HG02678 (cell line): Measurements from ENCODE around the gene SHANK3.
A peak's percentile ranks its signal among the peaks of the same experiment; 100 is the strongest.
"Not testable (repeated sequence)": the region's sequence is repeated elsewhere in the genome, so short reads cannot be mapped to it uniquely, and the experiment has no call there.

Experiments used
- ATAC-seq: cut with Tn5 transposase; IDR thresholded peaks from one replicate; pipeline ENCODE4 v1.9.1; 2021; ENCODE audit warnings: mild to moderate bottlenecking, moderate library complexity; ENCODE audit not compliant: unreplicated experiment

SHANK3 gene

GRCh38 chr22:50672471-50673230, at the start of gene SHANK3:
Gene SHANK3, plus strand, starts transcription at chr22:50672823.
- ATAC-seq = no peak

- no peak for ATAC-seq
Observed at GRCh38 chr22:50624347-50625130, 48.1 kb upstream of the SHANK3 start.

GRCh38 chr22:50625131-50625567, 47.5 kb upstream of the SHANK3 start:
- no peak for ATAC-seq

GRCh38 chr22:50625568-50626313, 46.9 kb upstream of the SHANK3 start:
- no peak for ATAC-seq

- no peak for ATAC-seq
Observed at GRCh38 chr22:50626314-50626849, 46.2 kb upstream of the SHANK3 start.

GRCh38 chr22:50626850-50627641, 45.6 kb upstream of the SHANK3 start:
- ATAC-seq = no peak

- peak; percentile 81 for ATAC-seq
Observed at GRCh38 chr22:50627642-50628542, 44.7 kb upstream of the SHANK3 start, which contains the start of gene ARSA. Gene ARSA, minus strand, starts transcription at chr22:50628152. Its CDS starts 373 bp downstream, at chr22:50627779.

- ATAC-seq = no peak
Observed at GRCh38 chr22:50628543-50629134, 44.0 kb upstream of the SHANK3 start.

GRCh38 chr22:50630376-50630775, 42.2 kb upstream of the SHANK3 start:
- ATAC-seq = no peak

GRCh38 chr22:50633086-50633485, 39.5 kb upstream of the SHANK3 start:
- no peak for ATAC-seq

GRCh38 chr22:50633771-50634170, 38.9 kb upstream of the SHANK3 start:
- ATAC-seq = no peak

GRCh38 chr22:50635591-50635990, 37.0 kb upstream of the SHANK3 start:
- ATAC-seq = no peak

GRCh38 chr22:50640296-50640695, 32.3 kb upstream of the SHANK3 start:
- not testable (repeated sequence) for ATAC-seq

GRCh38 chr22:50640857-50641647, 31.6 kb upstream of the SHANK3 start:
- ATAC-seq = no peak

- ATAC-seq = no peak
Observed at GRCh38 chr22:50641696-50642607, 30.7 kb upstream of the SHANK3 start.

- not testable (repeated sequence) for ATAC-seq
Observed at GRCh38 chr22:50643021-50643820, 29.4 kb upstream of the SHANK3 start.
